ENCODE data around the gene MAPK1.
A peak's percentile ranks its signal among the peaks of the same experiment; 100 is the strongest.
"Not testable (repeated sequence)": the region's sequence is repeated elsewhere in the genome, so short reads cannot be mapped to it uniquely, and the experiment has no call there.

MAPK1 gene

DNA sequence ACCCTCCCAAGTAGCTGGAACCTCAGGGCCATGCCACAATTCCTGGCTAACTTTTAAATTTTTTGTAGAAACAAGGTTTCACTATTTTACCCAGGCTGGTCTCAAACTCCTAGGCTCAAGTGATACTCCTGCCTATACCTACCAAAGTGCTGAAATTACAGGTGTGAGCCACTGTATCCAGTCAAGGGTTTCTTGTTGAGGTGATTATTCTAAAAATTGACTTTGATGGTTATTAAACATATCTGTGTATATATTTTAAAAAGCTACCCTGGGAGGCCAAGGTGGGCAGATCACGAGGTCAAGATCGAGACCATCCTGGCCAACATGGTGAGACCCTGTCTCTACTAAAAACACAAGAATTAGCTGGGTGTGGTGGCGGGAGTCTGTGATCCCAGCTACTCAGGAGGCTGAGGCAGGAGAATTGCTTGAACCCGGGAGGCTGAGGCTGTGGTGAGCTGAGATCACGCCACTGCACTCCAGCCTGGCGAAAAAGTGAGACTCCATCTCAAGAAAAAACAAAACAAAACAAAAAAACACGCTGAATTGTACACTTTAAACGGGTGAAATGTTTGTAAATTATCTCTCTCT lies 27.1 kb downstream of the MAPK1 start:
- Histone ChIP-seq H3K9me3 (ENCODE audit: insufficient read depth, low read depth, low read length) (no peaks in the 10 kb centered on the region), H3K36me3 (ENCODE audit: insufficient read depth, low read depth, low read length) (no peaks in the 10 kb centered on the region; the same call in 1 of the 2 replicates), H3K27me3 (ENCODE audit: insufficient read depth, low read length) (no peaks in the 10 kb centered on the region), H3K9ac (ENCODE audit: low read depth, low read length) (no peak overlapping the region), H3K4me1 (ENCODE audit: insufficient read depth, low read length) (peaks cover 10% of the 10 kb centered on the region; the same call in 1 of the 2 replicates), H3K27ac (ENCODE audit: low read length) (no peak overlapping the region), H3K4me3 (ENCODE audit: low read length) (no peak overlapping the region)

DNA sequence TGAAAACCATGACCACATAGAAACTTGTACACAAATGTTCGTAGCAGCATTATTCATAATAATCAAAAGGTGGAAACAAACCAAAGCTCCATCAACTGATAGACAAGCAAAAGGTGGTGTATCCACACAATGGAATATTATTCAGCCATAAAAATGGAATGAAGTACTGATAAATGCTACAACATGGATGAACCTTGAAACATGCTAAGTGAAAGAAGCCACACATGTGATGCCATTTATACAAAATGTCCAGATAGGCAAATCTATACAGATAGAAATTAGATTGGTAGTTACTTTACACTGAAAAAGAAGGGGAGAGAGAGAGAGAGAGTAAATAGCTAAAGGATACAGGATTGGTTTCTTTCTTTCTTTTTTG lies 27.7 kb downstream of the MAPK1 start:
- Histone ChIP-seq H3K9ac (ENCODE audit: low read depth, low read length) (no peak overlapping the region), H3K36me3 (ENCODE audit: insufficient read depth, low read depth, low read length) (no peaks in the 10 kb centered on the region; the same call in 1 of the 2 replicates), H3K9me3 (ENCODE audit: insufficient read depth, low read depth, low read length) (no peaks in the 10 kb centered on the region), H3K4me3 (ENCODE audit: low read length) (no peak overlapping the region), H3K4me1 (ENCODE audit: insufficient read depth, low read length) (peaks cover 15% of the 10 kb centered on the region; the same call in 1 of the 2 replicates), H3K27ac (ENCODE audit: low read length) (no peak overlapping the region), H3K27me3 (ENCODE audit: insufficient read depth, low read length) (no peaks in the 10 kb centered on the region)

DNA sequence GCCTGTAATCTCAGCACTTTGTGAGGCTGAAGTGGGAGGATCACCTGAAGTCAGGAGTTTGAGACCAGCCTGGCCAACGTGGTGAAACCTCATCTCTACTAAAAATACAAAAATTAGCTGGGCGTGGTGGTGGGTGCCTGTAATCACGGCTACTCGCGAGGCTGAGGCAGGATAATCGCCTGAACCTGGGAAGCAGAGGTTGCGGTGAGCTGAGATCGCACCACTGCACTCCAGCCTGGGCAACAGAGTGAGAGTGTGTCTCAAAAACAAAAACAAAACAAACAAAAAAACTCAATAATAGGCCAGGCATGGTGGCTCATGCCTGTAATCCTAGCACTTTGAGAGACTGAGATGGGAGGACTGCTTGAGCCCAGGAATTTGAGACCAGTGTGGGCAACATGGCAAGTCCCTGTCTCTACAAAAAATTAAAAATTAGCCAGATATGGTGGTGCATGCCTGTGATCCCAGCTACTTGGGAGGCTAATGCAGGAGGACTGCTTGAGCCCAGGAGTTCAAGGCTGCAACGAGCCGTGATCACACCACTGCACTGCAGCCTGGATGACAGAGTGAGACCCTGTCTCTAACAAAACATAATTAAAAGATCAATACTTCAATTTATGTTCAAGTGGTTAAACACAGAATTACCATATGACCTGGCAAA lies 28.2 kb downstream of the MAPK1 start:
- not testable (repeated sequence) for H3K4me3 ChIP-seq (ENCODE audit: low read length); H3K36me3 ChIP-seq (ENCODE audit: insufficient read depth, low read depth, low read length); H3K27me3 ChIP-seq (ENCODE audit: insufficient read depth, low read length); H3K27ac ChIP-seq (ENCODE audit: low read length); H3K9me3 ChIP-seq (ENCODE audit: insufficient read depth, low read depth, low read length); H3K9ac ChIP-seq (ENCODE audit: low read depth, low read length)
- H3K4me1 ChIP-seq (ENCODE audit: insufficient read depth, low read length) = peaks cover 15% of the 10 kb centered on the region; the same call in 1 of the 2 replicates

DNA sequence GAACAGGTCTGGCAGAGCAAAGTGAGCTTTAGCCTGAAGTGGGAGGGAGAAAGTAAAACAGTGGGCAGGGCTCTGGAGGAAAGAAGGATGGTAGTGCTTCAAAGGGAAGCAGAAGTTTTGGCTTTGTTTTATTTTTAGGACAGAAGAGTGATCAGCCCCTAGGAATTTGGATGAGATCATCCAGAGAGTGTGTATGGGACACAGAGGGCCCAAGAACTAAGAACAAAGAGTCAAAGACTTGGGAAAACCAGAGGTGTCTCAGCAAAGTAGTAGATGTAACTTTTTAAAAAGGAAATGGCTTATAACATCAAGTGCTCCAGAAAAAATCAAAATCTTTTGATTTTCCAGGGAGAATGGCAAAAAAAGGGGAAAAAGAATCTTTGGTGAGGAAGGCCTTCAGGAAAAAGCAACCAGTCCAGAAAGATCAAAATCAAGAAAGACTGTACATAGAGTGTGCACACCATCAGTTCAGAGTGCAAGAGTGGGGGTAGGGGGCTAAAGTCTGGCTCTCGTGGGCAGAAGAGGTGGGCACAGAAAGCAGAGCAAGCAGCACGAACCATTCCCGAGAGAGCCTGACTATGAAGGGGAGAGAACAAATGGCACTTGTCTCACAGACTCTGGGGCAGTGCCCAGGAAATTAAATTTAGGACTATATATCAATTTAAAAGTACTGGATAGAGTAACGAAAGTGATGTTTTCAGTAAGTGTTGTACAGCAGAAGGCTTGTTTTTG lies 30.0 kb downstream of the MAPK1 start:
- Histone ChIP-seq H3K36me3 (ENCODE audit: insufficient read depth, low read depth, low read length) (no peaks in the 10 kb centered on the region), H3K9me3 (ENCODE audit: insufficient read depth, low read depth, low read length) (no peaks in the 10 kb centered on the region), H3K4me1 (ENCODE audit: insufficient read depth, low read length) (peaks cover 15% of the 10 kb centered on the region; the same call in 1 of the 2 replicates), H3K4me3 (ENCODE audit: low read length) (no peak overlapping the region), H3K9ac (ENCODE audit: low read depth, low read length) (peak overlapping the region; percentile 60; the same call in 1 of the 2 replicates), H3K27me3 (ENCODE audit: insufficient read depth, low read length) (no peaks in the 10 kb centered on the region), H3K27ac (ENCODE audit: low read length) (peak overlapping the region; percentile 56)

DNA sequence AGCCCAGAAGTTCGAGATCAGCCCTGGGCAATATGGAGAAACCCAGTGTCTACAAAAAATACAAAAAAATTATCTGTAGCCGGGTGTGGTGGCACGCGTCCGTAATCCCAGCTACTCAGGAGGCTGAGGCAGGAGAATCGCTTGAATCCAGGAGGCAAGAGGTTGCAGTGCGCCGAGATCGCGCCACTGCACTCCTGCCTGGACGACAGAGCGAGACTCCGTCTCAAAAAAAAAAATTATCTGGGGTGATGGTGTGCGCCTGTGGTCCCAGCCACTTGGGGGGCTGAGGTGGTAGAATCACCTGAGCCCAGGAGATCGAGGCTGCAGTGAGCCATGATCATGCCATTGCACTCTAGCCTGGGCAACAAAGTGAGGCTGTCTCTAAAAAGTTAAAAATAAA lies 31.0 kb downstream of the MAPK1 start:
- not testable (repeated sequence) for H3K4me3 ChIP-seq (ENCODE audit: low read length); H3K27me3 ChIP-seq (ENCODE audit: insufficient read depth, low read length); H3K36me3 ChIP-seq (ENCODE audit: insufficient read depth, low read depth, low read length); H3K27ac ChIP-seq (ENCODE audit: low read length); H3K9me3 ChIP-seq (ENCODE audit: insufficient read depth, low read depth, low read length); H3K9ac ChIP-seq (ENCODE audit: low read depth, low read length)
- peaks cover 15% of the 10 kb centered on the region; the same call in 1 of the 2 replicates for H3K4me1 ChIP-seq (ENCODE audit: insufficient read depth, low read length)

DNA sequence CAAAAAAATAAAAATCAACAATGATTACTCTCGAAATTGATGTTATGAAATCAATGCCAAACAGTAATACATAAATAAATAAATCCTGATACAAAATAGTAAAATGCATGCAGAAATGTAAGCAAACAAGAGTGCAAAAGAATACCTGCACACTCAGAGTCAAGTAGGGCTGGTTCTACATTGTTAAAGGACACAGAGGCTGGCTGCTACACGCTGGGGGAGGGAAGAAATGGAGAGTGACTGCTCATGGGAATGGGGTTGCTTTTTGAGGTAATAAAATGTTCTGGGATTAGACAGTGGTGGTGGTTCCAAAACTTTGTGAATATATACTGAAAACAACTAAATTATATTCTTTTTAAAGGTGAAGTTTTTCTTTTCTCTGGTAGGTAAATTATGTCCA lies 32.1 kb downstream of the MAPK1 start:
- no peak overlapping the region for H3K4me3 ChIP-seq (ENCODE audit: low read length)
- no peaks in the 10 kb centered on the region for H3K36me3 ChIP-seq (ENCODE audit: insufficient read depth, low read depth, low read length)
- H3K9me3 ChIP-seq (ENCODE audit: insufficient read depth, low read depth, low read length) = no peaks in the 10 kb centered on the region
- peaks cover 15% of the 10 kb centered on the region; the same call in 1 of the 2 replicates for H3K4me1 ChIP-seq (ENCODE audit: insufficient read depth, low read length)
- H3K9ac ChIP-seq (ENCODE audit: low read depth, low read length) = no peak overlapping the region
- no peaks in the 10 kb centered on the region for H3K27me3 ChIP-seq (ENCODE audit: insufficient read depth, low read length)
- H3K27ac ChIP-seq (ENCODE audit: low read length) = no peak overlapping the region

DNA sequence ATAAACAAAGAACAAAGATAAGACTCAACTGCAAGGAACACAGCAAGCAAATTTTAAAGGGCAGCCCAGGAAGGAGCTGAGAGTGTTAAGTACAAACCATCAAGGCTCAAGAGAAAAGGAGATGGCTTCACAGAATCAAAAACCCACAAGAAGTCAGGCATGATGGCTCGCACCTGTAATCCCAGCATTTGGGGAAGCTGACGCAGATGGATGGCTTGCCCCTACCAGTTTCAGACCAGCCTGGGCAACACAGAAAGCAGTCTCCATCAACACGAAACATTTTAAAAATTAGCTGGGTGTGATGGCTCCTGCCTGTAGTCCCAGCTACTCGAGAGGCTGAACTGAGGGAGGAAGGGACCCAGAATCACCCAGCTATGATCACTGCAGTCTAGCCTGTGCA lies 32.6 kb downstream of the MAPK1 start:
- Histone ChIP-seq H3K9ac (ENCODE audit: low read depth, low read length) (no peak overlapping the region), H3K4me3 (ENCODE audit: low read length) (no peak overlapping the region), H3K27ac (ENCODE audit: low read length) (no peak overlapping the region), H3K27me3 (ENCODE audit: insufficient read depth, low read length) (no peaks in the 10 kb centered on the region), H3K4me1 (ENCODE audit: insufficient read depth, low read length) (peaks cover 15% of the 10 kb centered on the region; the same call in 1 of the 2 replicates), H3K9me3 (ENCODE audit: insufficient read depth, low read depth, low read length) (no peaks in the 10 kb centered on the region), H3K36me3 (ENCODE audit: insufficient read depth, low read depth, low read length) (no peaks in the 10 kb centered on the region)

DNA sequence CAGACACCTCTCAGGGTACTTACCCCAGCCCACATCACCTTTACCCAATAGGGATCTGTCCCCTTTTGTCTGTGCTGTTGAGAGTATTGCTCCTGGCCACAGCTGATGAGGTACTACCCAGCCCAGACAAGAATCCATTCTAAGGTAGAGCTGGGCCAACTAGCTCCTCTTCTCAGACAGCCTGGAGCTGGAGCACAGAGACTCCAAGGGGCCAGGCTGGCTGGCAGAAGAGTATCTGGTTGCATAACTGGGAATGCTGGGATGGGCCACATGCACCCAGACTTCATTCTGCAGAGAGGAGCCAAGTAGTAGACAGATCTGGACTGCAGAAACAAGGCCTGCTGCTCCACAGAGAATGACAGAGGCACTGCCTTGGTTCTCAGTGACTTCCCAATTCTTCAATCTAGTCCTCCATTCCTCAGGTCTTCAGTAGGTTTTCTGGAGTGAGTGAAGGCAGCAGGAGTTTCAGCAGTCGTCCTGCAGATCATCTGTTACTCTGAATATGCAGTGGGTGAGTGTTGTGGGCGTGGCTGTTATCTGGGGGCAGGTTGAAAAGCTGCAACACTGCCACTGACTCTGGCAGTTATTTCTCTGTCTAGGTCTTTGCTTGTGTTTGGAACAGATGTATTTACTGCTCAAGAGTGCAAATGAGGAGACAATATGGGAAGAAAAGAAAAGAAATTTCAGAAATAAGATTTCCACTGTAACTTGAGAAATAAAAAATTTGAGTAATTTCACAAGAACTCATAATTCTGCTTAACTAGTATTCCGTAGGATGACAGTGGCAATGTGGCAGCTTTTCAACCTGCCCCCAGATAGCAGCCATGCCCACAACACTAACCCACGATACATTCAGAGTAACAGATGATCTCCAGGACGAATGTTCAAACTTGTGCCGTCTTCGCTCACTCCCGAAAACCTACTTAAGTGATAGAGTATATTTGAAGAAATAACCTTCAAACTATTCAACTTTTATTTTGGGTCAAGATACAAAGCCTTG lies 34.9 kb downstream of the MAPK1 start:
- Histone ChIP-seq H3K4me3 (ENCODE audit: low read length) (no peak overlapping the region), H3K9me3 (ENCODE audit: insufficient read depth, low read depth, low read length) (no peaks in the 10 kb centered on the region), H3K27ac (ENCODE audit: low read length) (no peak overlapping the region), H3K36me3 (ENCODE audit: insufficient read depth, low read depth, low read length) (no peaks in the 10 kb centered on the region), H3K9ac (ENCODE audit: low read depth, low read length) (no peak overlapping the region), H3K27me3 (ENCODE audit: insufficient read depth, low read length) (no peaks in the 10 kb centered on the region), H3K4me1 (ENCODE audit: insufficient read depth, low read length) (peaks cover 12% of the 10 kb centered on the region; the same call in 1 of the 2 replicates)

DNA sequence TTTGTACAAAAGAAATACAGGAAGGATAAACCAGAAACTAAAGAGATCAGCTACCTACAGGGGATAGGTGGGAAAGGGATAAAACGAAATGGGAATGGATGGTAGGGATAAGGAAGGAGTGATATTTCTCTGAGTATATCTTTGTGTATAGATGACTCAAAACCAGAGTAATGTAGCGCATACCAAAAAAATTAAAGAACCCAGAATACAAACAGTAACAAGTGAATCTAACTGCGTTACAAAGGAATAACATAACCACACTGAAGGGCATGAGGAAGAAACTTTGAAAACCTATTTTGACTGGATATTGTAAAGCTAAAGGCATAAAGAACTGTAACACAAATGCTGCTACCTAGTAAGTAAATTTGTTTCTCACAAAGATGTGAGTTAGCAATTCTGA lies 37.9 kb downstream of the MAPK1 start:
- Histone ChIP-seq H3K9me3 (ENCODE audit: insufficient read depth, low read depth, low read length) (no peaks in the 10 kb centered on the region), H3K9ac (ENCODE audit: low read depth, low read length) (no peak overlapping the region), H3K27ac (ENCODE audit: low read length) (no peak overlapping the region), H3K4me3 (ENCODE audit: low read length) (no peak overlapping the region), H3K4me1 (ENCODE audit: insufficient read depth, low read length) (peaks cover 2% of the 10 kb centered on the region), H3K36me3 (ENCODE audit: insufficient read depth, low read depth, low read length) (no peaks in the 10 kb centered on the region), H3K27me3 (ENCODE audit: insufficient read depth, low read length) (no peaks in the 10 kb centered on the region)

DNA sequence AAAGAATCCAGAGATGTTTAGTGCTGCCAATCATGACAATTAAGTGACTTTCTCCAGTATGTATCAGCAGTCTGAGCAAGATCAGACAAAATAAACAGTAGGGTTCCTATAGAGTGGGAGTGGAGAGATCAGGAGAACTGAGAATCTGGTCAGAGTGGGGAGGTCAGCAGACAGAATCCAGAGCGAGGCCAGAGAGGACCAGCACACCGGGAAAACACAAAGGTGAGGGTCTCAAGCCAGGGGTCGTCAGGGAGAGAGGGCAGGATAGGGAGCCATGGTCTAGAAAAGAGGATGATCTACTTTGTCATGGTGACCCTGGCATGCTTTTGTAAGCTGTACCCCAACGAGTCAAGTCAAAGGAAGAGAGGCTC lies 39.2 kb downstream of the MAPK1 start:
- Histone ChIP-seq H3K4me1 (ENCODE audit: insufficient read depth, low read length) (peaks cover 8% of the 10 kb centered on the region), H3K27ac (ENCODE audit: low read length) (no peak overlapping the region), H3K36me3 (ENCODE audit: insufficient read depth, low read depth, low read length) (no peaks in the 10 kb centered on the region), H3K4me3 (ENCODE audit: low read length) (no peak overlapping the region), H3K27me3 (ENCODE audit: insufficient read depth, low read length) (no peaks in the 10 kb centered on the region), H3K9ac (ENCODE audit: low read depth, low read length) (no peak overlapping the region), H3K9me3 (ENCODE audit: insufficient read depth, low read depth, low read length) (no peaks in the 10 kb centered on the region)

DNA sequence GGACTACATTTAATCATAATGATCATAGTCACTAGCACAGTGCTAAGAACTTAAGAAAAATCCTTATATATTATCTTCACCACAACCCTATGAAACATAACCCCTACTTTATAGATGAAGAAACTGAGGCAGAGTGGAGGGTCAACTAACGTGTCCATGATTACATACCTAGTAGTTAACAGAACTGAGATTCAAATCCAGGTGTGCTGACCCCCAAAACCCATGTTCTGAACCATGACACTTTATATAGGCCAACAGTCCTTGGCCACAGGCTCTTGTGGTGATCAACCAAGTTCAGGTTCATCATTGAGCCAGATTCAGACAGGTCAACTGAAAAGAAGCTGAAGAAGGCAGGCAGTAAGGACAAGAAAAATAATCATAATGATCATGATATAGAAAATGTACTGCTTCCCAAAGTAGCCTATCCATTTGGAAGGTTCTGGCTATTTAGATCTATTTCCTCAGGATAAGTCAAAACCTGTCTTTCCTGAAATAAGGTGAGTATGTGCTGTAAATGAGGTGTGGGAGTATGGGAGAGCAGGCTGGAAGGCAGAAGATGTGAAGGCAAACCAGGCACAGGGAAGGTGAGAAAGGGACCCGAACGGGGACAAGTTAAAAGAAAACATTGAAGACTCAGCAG lies 39.7 kb downstream of the MAPK1 start:
- Histone ChIP-seq H3K27ac (ENCODE audit: low read length) (no peak overlapping the region), H3K9ac (ENCODE audit: low read depth, low read length) (no peak overlapping the region), H3K27me3 (ENCODE audit: insufficient read depth, low read length) (no peaks in the 10 kb centered on the region), H3K4me3 (ENCODE audit: low read length) (no peak overlapping the region), H3K9me3 (ENCODE audit: insufficient read depth, low read depth, low read length) (no peaks in the 10 kb centered on the region), H3K4me1 (ENCODE audit: insufficient read depth, low read length) (peaks cover 8% of the 10 kb centered on the region), H3K36me3 (ENCODE audit: insufficient read depth, low read depth, low read length) (no peaks in the 10 kb centered on the region)
